Activated gamma-delta T cell treated with anti-CD3 and anti-CD28 coated beads, Interleukin-2, amount 50 U/mL, for 16 hours (primary cell): ENCODE results near the gene MGAT2.
A peak's percentile ranks its signal among the peaks of the same experiment; 100 is the strongest.
"Not testable (repeated sequence)": the region's sequence is repeated elsewhere in the genome, so short reads cannot be mapped to it uniquely, and the experiment has no call there.

ENCODE experiments used
- DNase-seq: peaks from one replicate; pipeline ENCODE4 v3.0.0-alpha.2; 2020; ENCODE audit warnings: low read depth

The MGAT2 gene

GRCh38 chr14:49612671-49613070, 7.9 kb upstream of the MGAT2 start:
- DNase-seq, result no peak

GRCh38 chr14:49614196-49614595, 6.4 kb upstream of the MGAT2 start:
- no peak for DNase-seq

- no peak for DNase-seq
Measured at GRCh38 chr14:49615776-49616175, 4.8 kb upstream of the MGAT2 start.

- DNase-seq, result no peak
Measured at GRCh38 chr14:49617852-49618519, 2.6 kb upstream of the MGAT2 start.

GRCh38 chr14:49619273-49619672, 1.3 kb upstream of the MGAT2 start:
- DNase-seq, result not testable (repeated sequence)

GRCh38 chr14:49619730-49620129, 869 bp upstream of the MGAT2 start:
- no peak for DNase-seq

GRCh38 chr14:49621114-49621881, 699 bp downstream of the MGAT2 start:
- DNase-seq, result no peak

- no peak for DNase-seq
Measured at GRCh38 chr14:49622022-49622607, 1.5 kb downstream of the MGAT2 start.

- DNase-seq, result no peak
Measured at GRCh38 chr14:49623387-49623786, 2.8 kb downstream of the MGAT2 start.

- no peak for DNase-seq
Measured at GRCh38 chr14:49623941-49624839, 3.6 kb downstream of the MGAT2 start.

- DNase-seq, result peak; percentile 89
Measured at GRCh38 chr14:49633640-49634546, 13.3 kb downstream of the MGAT2 start.

GRCh38 chr14:49634547-49635334, 14.1 kb downstream of the MGAT2 start, which contains the start of gene DNAAF2:
Gene DNAAF2, minus strand, starts transcription at chr14:49635244. Its CDS starts 95 bp downstream, at chr14:49635149.
- DNase-seq, result peak; percentile 47

GRCh38 chr14:49636866-49637265, 16.3 kb downstream of the MGAT2 start:
- DNase-seq, result no peak

GRCh38 chr14:49637534-49638078, 17.0 kb downstream of the MGAT2 start:
- DNase-seq, result no peak

- no peak for DNase-seq
Measured at GRCh38 chr14:49640540-49641417, 20.2 kb downstream of the MGAT2 start.

GRCh38 chr14:49641697-49642129, 21.1 kb downstream of the MGAT2 start:
- no peak for DNase-seq

GRCh38 chr14:49642163-49642562, 21.6 kb downstream of the MGAT2 start:
- no peak for DNase-seq

GRCh38 chr14:49653508-49653907, 32.9 kb downstream of the MGAT2 start:
- DNase-seq, result no peak

GRCh38 chr14:49654511-49654910, 33.9 kb downstream of the MGAT2 start:
- DNase-seq, result no peak
